Neural cell (in vitro differentiated cells): Measurements from ENCODE around the gene SPAG8. TPM values are rescaled to one million over a fixed set of nuclear protein-coding genes. Genes with fewer than 3 reads are reported as not detected.
A peak's percentile ranks its signal among the peaks of the same experiment; 100 is the strongest.

Experiments used
- H2AFZ ChIP-seq: fragments of 200-600, 300-800 bp; sonication (generic), shearing (Covaris generic); 2 replicates; pipeline ENCODE4 v1.6.0; 2014; ENCODE audit warnings: low read depth, mild to moderate bottlenecking, antibody characterized with exemption, low read length, moderate library complexity
- H3F3A ChIP-seq: fragments of 200-600 bp; shearing (Covaris generic); 2 replicates; pipeline ENCODE4 v1.6.1; 2016; ENCODE audit warnings: mild to moderate bottlenecking, moderate library complexity, mixed read lengths, antibody characterized with exemption, low read length; ENCODE audit not compliant: insufficient read depth, poor library complexity, severe bottlenecking
- H3K27ac ChIP-seq: fragments of 200-600, 300-800 bp; sonication (generic), shearing (Covaris generic); 2 replicates; pipeline ENCODE4 v1.5.1; 2014; ENCODE audit warnings: mild to moderate bottlenecking, low read length, moderate library complexity
- H3K27me3 ChIP-seq: fragments of 300-800, 200-600 bp; sonication (generic), shearing (Covaris generic); 2 replicates; pipeline ENCODE4 v1.6.0; 2014; ENCODE audit warnings: mild to moderate bottlenecking, low read depth, low read length, moderate library complexity; ENCODE audit not compliant: insufficient read depth
- H3K36me3 ChIP-seq: fragments of 300-800, 200-600 bp; sonication (generic), shearing (Covaris generic); 2 replicates; pipeline ENCODE4 v1.5.1; 2014; ENCODE audit warnings: mild to moderate bottlenecking, antibody characterized with exemption, low read length, moderate library complexity; ENCODE audit not compliant: insufficient read depth
- H3K4me2 ChIP-seq: fragments of 300-800, 200-600 bp; sonication (generic), shearing (Covaris generic); 2 replicates; pipeline ENCODE4 v1.6.0; 2014; ENCODE audit warnings: mild to moderate bottlenecking, low read length
- H3K4me3 ChIP-seq: fragments of 300-800, 200-600 bp; sonication (generic), shearing (Covaris generic); 2 replicates; pipeline ENCODE4 v1.5.1; 2014; ENCODE audit warnings: mild to moderate bottlenecking, low read length, moderate library complexity
- H3K79me2 ChIP-seq: fragments of 200-600 bp; shearing (Covaris generic); replicated peaks from 2 replicates; pipeline ENCODE4 v1.6.0; 2014; ENCODE audit warnings: mild to moderate bottlenecking, low read length, moderate library complexity; ENCODE audit not compliant: insufficient read depth
- H3K9ac ChIP-seq: fragments of 300-800, 200-600 bp; sonication (generic), shearing (Covaris generic); 2 replicates; pipeline ENCODE4 v1.6.1; 2016; ENCODE audit warnings: mild to moderate bottlenecking, low read length, mixed read lengths
- H3K9me2 ChIP-seq: fragments of 200-600 bp; shearing (Covaris generic); 2 replicates; pipeline ENCODE4 v1.6.1; 2016; ENCODE audit warnings: mild to moderate bottlenecking, low read length, mixed read lengths; ENCODE audit not compliant: insufficient read depth
- H3K9me3 ChIP-seq: fragments of 200-600, 300-800 bp; sonication (generic), shearing (Covaris generic); 2 replicates; pipeline ENCODE4 v1.6.1; 2016; ENCODE audit warnings: mild to moderate bottlenecking, mixed run types, low read length, moderate library complexity, mixed read lengths
- H4K20me1 ChIP-seq: fragments of 200-600 bp; shearing (Covaris generic); 2 replicates; pipeline ENCODE4 v1.6.1; 2016; ENCODE audit warnings: mild to moderate bottlenecking, mixed run types; ENCODE audit not compliant: insufficient read depth
- CTCF ChIP-seq: fragments of 450-650 bp; IDR thresholded peaks from 2 replicates; pipeline ENCODE4 v1.5.1; 2014; ENCODE audit warnings: antibody characterized with exemption, mild to moderate bottlenecking, moderate library complexity; ENCODE audit not compliant: poor library complexity, severe bottlenecking
- EP300 ChIP-seq: fragments of 450-650 bp; conservative IDR thresholded peaks from 2 replicates; pipeline ENCODE4 v1.6.1; 2014; ENCODE audit warnings: antibody characterized with exemption, mild to moderate bottlenecking, moderate library complexity; ENCODE audit not compliant: poor library complexity, severe bottlenecking
- EZH2 ChIP-seq: fragments of 200-600, 300-800 bp; shearing (Covaris generic), sonication (generic); IDR thresholded peaks from 2 replicates; pipeline ENCODE4 v1.6.1; 2014; ENCODE audit warnings: antibody characterized with exemption, low read length, borderline replicate concordance, mild to moderate bottlenecking; ENCODE audit not compliant: insufficient read depth, poor library complexity, severe bottlenecking
- MXI1 ChIP-seq: fragments of 450-650 bp; conservative IDR thresholded peaks from 2 replicates; pipeline ENCODE4 v1.6.1; 2014; ENCODE audit warnings: antibody characterized with exemption, mild to moderate bottlenecking; ENCODE audit not compliant: poor library complexity, severe bottlenecking
- POLR2AphosphoS5 ChIP-seq: IDR thresholded peaks from 2 replicates; pipeline ENCODE4 v1.6.1; 2012
- RAD21 ChIP-seq: fragments of 450-650 bp; conservative IDR thresholded peaks from 2 replicates; pipeline ENCODE4 v1.6.1; 2014; ENCODE audit warnings: antibody characterized with exemption, mild to moderate bottlenecking, moderate library complexity
- REST ChIP-seq: IDR thresholded peaks from 2 replicates; pipeline ENCODE4 v1.6.1; 2012; ENCODE audit warnings: borderline replicate concordance
- SMC3 ChIP-seq: fragments of 450-650 bp; conservative IDR thresholded peaks from 2 replicates; pipeline ENCODE4 v1.6.1; 2014; ENCODE audit warnings: antibody characterized with exemption, mild to moderate bottlenecking, moderate library complexity; ENCODE audit not compliant: poor library complexity
- TAF1 ChIP-seq: IDR thresholded peaks from 2 replicates; pipeline ENCODE4 v1.6.1; 2012; ENCODE audit warnings: low read depth
- polyA plus RNA-seq: library from polyadenylated mRNA; depleted of rRNA; stranded (reverse); fragments of >200 nt; gene quantifications from 2 replicates; pipeline ENCODE4 v1.2.3, GENCODE V29; 2014

The SPAG8 gene
- polyA plus RNA-seq, 1 donor from 2014 or later = 2.9 TPM

- H3K79me2 ChIP-seq = no peaks in the 10 kb centered on the region
- TF ChIP-seq REST (no peak), TAF1 (no peak), RAD21 (no peak), EP300 (no peak)
- no peaks in the 10 kb centered on the region for H3K9me2 ChIP-seq
- H3K4me2 ChIP-seq = no peak within 1 kb of the TSS
- peak within 1 kb of the TSS; percentile 6 for H3K9ac ChIP-seq
- no peaks in the 10 kb centered on the region for H4K20me1 ChIP-seq
- H3K27me3 ChIP-seq = no peaks in the 10 kb centered on the region
- no peaks in the 10 kb centered on the region for H3K9me3 ChIP-seq
- H3F3A ChIP-seq = no peaks in the 10 kb centered on the region
- no peaks in the 10 kb centered on the region for H3K36me3 ChIP-seq
- no peak within 1 kb of the TSS for H2AFZ ChIP-seq
- no peak within 1 kb of the TSS for H3K4me3 ChIP-seq
- H3K27ac ChIP-seq = no peak within 1 kb of the TSS
Observed at GRCh38 chr9:35791297-35791921, 20.7 kb downstream of the SPAG8 start, which contains the start of gene NPR2. Gene NPR2, plus strand, starts transcription at chr9:35791591. Its CDS starts 818 bp downstream, at chr9:35792409.

- Histone ChIP-seq H3K27ac (no peak overlapping the region), H3K36me3 (no peaks in the 10 kb centered on the region), H3K9ac (peak overlapping the region; percentile 37)
Observed at GRCh38 chr9:35790385-35791296, 21.4 kb downstream of the SPAG8 start.

More at GRCh38 chr9:35790385-35791296, 21.4 kb downstream of the SPAG8 start:
- no peaks in the 10 kb centered on the region for H3K27me3 ChIP-seq
- H3K4me2 ChIP-seq = no peak overlapping the region
- H2AFZ ChIP-seq = peak overlapping the region; percentile 22
- no peaks in the 10 kb centered on the region for H3K9me2 ChIP-seq
- H3K79me2 ChIP-seq = no peaks in the 10 kb centered on the region
- H3K4me3 ChIP-seq = no peak overlapping the region
- no peaks in the 10 kb centered on the region for H3K9me3 ChIP-seq
- TF ChIP-seq EP300 (no peak), SMC3 (peak; percentile 92), TAF1 (no peak), CTCF (peak; percentile 99), REST (no peak), MXI1 (peak; percentile 29), RAD21 (peak; percentile 98), EZH2 (no peak), POLR2AphosphoS5 (no peak)
- no peaks in the 10 kb centered on the region for H3F3A ChIP-seq
- no peaks in the 10 kb centered on the region for H4K20me1 ChIP-seq
